CD4-positive, alpha-beta memory T cell (primary cell): ENCODE measurements around the gene NAA15. TPM values are rescaled to one million over a fixed set of nuclear protein-coding genes. Genes with fewer than 3 reads are reported as not detected.
A peak's percentile ranks its signal among the peaks of the same experiment; 100 is the strongest.

Experiments
- CTCF ChIA-PET: fragments of 350-600 bp; sonication (Branson Sonifier 250); formaldehyde crosslinking; loops from one replicate; lab custom pipeline; 2021; ENCODE audit warnings: inconsistent platforms; ENCODE audit not compliant: partially characterized antibody; lab: Charles Lee
- POLR2A ChIA-PET: fragments of 350-600 bp; sonication (Branson Sonifier 250); formaldehyde crosslinking; loops from one replicate; lab custom pipeline; 2021; ENCODE audit not compliant: partially characterized antibody; lab: Charles Lee
- DNase-seq, 5 donors: peaks; one replicate each; pipeline versions ENCODE4 v3.0.0 to v3.0.0-alpha.2; 2020 to 2022; ENCODE audit warnings: mixed read lengths in 1 of 5
- H3K27ac ChIP-seq: one replicate; pipeline ENCODE4 v1.7.0; 2013; ENCODE audit warnings: low read depth, low read length
- H3K27me3 ChIP-seq: 2 replicates; pipeline ENCODE4 v1.7.0; 2013; ENCODE audit warnings: mild to moderate bottlenecking, low read length, moderate library complexity; ENCODE audit not compliant: insufficient read depth
- H3K36me3 ChIP-seq: 2 replicates; pipeline ENCODE4 v1.7.0; 2013; ENCODE audit warnings: mild to moderate bottlenecking, low read length, moderate library complexity; ENCODE audit not compliant: insufficient read depth
- H3K4me1 ChIP-seq: 2 replicates; pipeline ENCODE4 v1.7.0; 2013; ENCODE audit warnings: mild to moderate bottlenecking, low read length, moderate library complexity; ENCODE audit not compliant: insufficient read depth
- H3K4me3 ChIP-seq, 2 donors: one replicate each; pipeline ENCODE4 v1.7.0; 2013; ENCODE audit warnings: low read length in 2 of 2, mild to moderate bottlenecking in 1 of 2
- H3K9me3 ChIP-seq, 2 donors: one replicate each; pipeline ENCODE4 v1.7.0; 2013; ENCODE audit warnings: low read length in 2 of 2, control low read depth in 1 of 2; ENCODE audit not compliant: control insufficient read depth in 1 of 2
- H3K27ac Mint-ChIP-seq, 7 donors: one replicate each; pipeline ENCODE4 v1.8.0; 2020 to 2021; ENCODE audit warnings: mixed read lengths in 7 of 7, mild to moderate bottlenecking in 6 of 7, inconsistent platforms in 3 of 7, moderate library complexity in 3 of 7
- H3K27me3 Mint-ChIP-seq, 2 donors: one replicate each; pipeline ENCODE4 v1.8.0; 2020 to 2021; ENCODE audit warnings: mixed read lengths in 2 of 2
- H3K36me3 Mint-ChIP-seq, 2 donors: one replicate each; pipeline ENCODE4 v1.8.0; 2020 to 2021; ENCODE audit warnings: mixed read lengths in 2 of 2, inconsistent platforms in 1 of 2, mild to moderate bottlenecking in 1 of 2
- H3K4me1 Mint-ChIP-seq, 4 donors: one replicate each; pipeline ENCODE4 v1.8.0; 2020 to 2021; ENCODE audit warnings: mixed read lengths in 4 of 4, mild to moderate bottlenecking in 1 of 4
- H3K4me3 Mint-ChIP-seq, 8 donors: one replicate each; pipeline ENCODE4 v1.8.0; 2020 to 2021; ENCODE audit warnings: mixed read lengths in 8 of 8, mild to moderate bottlenecking in 7 of 8, moderate library complexity in 6 of 8, inconsistent platforms in 3 of 8
- H3K9me3 Mint-ChIP-seq, 8 donors: one replicate each; pipeline ENCODE4 v1.8.0; 2020 to 2021; ENCODE audit warnings: mixed read lengths in 8 of 8, mild to moderate bottlenecking in 5 of 8, inconsistent platforms in 3 of 8, moderate library complexity in 1 of 8
- intact Hi-C: fragments of 100-400 bp; cut with micrococcal nuclease; formaldehyde crosslinking; loops from one replicate; pipeline ENCODE4 v1.15.1; 2023
- polyA plus RNA-seq, 2 donors: library from polyadenylated mRNA; unstranded; fragments of 300-500 nt; fragmentation: Illumina TruSeq; gene quantifications; one replicate each; pipeline ENCODE4 v1.2.3, GENCODE V29; 2021
- total RNA-seq, 2 experiments: library from RNA; stranded (reverse); gene quantifications; one replicate each; pipeline ENCODE4 v1.2.3, GENCODE V29; 2021

The NAA15 gene
- total and polyA plus RNA-seq, 4 experiments from 2014 or later = 18.6 to 47.7 (median 46.2) TPM

DNA sequence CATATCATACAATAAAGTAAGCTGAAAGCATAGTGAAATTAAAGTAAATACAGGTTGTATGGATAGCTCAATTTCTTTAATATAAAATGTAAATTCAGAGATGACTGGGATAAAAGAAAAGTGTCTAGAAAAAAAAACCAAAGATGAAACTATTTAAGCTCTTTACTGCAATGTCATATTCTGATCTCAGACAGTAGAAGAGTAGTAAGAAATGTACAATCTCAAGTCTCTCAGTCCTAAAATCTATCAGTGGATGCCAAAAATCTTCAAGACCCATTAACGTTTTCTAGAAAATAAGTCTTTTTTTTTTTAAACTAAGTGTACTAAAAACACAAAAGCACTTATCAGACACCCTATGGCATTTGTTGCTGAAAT is 35.1 kb upstream of the NAA15 start:
- intact Hi-C loops = loop anchor here (1.0 to 5.0 kb wide), 2 partner anchors 29 to 39 kb away; no protein-coding TSS in a partner anchor
- peak overlapping the region; percentile 79 to 91 (median 86) for H3K4me3 Mint-ChIP-seq
- Histone ChIP-seq H3K27me3 (no peaks in the 10 kb centered on the region), H3K36me3 (no peaks in the 10 kb centered on the region), H3K27ac (peak overlapping the region; percentile 47), H3K9me3 (no peaks in the 10 kb centered on the region), H3K4me1 (peaks cover 19% of the 10 kb centered on the region), H3K4me3 (peak overlapping the region; percentile 34 to 38)
- ChIA-PET POLR2A (interaction anchor here (0.6 to 2.9 kb wide), 12 partner anchors 11 to 235 kb away, joined by 3 to 17 read pairs (median 4); partner anchors contain the start of gene NAA15), CTCF (interaction anchor here (0.6 to 4.0 kb wide), 8 partner anchors 9 to 236 kb away, joined by 3 to 30 read pairs (median 4); partner anchors contain the start of gene NAA15)
- peaks cover 0 to 3% of the 10 kb centered on the region in 2 donors for H3K27me3 Mint-ChIP-seq
- H3K9me3 Mint-ChIP-seq = no peaks in the 10 kb centered on the region
- no peak for DNase-seq
- H3K27ac Mint-ChIP-seq = peak overlapping the region; percentile 74 to 94 (median 87)
- H3K36me3 Mint-ChIP-seq = no peaks in the 10 kb centered on the region
- H3K4me1 Mint-ChIP-seq = peaks cover 12 to 17% (median 15%) of the 10 kb centered on the region in 4 donors

DNA sequence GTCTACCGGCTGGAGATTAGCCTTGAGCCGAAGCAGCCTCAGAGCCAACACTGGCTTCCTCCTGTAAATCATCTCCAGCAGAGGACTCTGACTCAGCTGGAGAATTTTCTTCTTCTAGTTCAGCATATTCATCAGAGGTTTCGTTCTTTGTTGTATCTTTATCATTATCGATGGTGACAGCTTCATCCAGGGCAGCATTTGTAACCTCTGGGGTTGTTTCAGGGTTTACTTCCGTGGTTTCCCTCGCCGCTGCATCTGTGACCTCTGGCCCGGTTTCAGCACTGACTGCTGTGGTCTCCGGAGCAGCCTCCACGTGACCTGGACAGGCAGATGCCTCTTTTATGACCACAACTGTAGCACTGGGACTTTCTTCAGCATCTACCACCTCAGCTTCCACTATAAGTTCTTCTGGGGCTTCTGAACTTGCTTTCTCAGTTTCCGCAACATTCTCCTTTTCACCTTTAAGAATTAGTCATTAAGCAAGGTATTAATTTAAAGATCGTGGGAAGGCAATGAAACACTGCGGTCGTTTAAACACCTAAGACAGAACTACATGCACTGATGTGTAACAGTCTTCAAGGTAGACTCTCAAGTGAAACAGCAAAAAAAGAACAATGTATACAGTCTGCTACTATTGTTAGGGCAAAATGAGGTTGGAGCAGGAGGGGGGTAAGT is 34.6 kb upstream of the NAA15 start:
- DNase-seq = peak; percentile 61 to 86 (median 73)
- H3K36me3 Mint-ChIP-seq = no peaks in the 10 kb centered on the region
- POLR2A ChIA-PET = interaction anchor here (0.6 to 2.9 kb wide), 11 partner anchors 11 to 236 kb away, joined by 3 to 17 read pairs (median 4); partner anchors contain the start of gene NAA15
- peaks cover 12 to 17% (median 15%) of the 10 kb centered on the region in 4 donors for H3K4me1 Mint-ChIP-seq
- intact Hi-C loops = loop anchor here (1.0 to 5.0 kb wide), 2 partner anchors 29 to 39 kb away; no protein-coding TSS in a partner anchor
- Histone ChIP-seq H3K4me3 (peak overlapping the region; percentile 34 to 38), H3K36me3 (no peaks in the 10 kb centered on the region), H3K9me3 (no peaks in the 10 kb centered on the region), H3K27ac (peak overlapping the region; percentile 47), H3K4me1 (peaks cover 19% of the 10 kb centered on the region), H3K27me3 (no peaks in the 10 kb centered on the region)
- peak overlapping the region; percentile 74 to 94 (median 87) for H3K27ac Mint-ChIP-seq
- CTCF ChIA-PET = interaction anchor here (0.9 to 4.0 kb wide), 8 partner anchors 8 to 236 kb away, joined by 3 to 30 read pairs (median 4); partner anchors contain the start of gene NAA15
- H3K27me3 Mint-ChIP-seq = peaks cover 0 to 2% of the 10 kb centered on the region in 2 donors
- H3K4me3 Mint-ChIP-seq = peak overlapping the region; percentile 79 to 91 (median 86)
- H3K9me3 Mint-ChIP-seq = no peaks in the 10 kb centered on the region

DNA sequence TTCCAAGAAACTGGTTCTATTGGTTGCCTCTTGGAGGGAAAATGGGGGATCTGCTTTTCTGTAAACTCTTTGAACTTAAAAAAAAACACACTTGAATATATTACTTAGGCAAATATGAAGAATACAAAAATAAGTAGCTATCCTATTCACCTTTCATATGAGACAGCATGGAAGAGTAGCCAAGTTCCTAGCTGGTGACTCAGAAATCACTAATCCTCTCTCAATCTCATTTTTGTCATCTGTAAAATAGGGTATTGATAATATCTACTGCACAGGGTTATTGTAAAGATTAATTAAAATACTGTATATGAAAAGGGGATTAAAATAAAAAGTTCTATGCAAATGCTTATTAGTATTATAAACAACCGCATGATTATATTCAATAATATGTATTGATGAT is 34.0 kb upstream of the NAA15 start:
- Mint-ChIP-seq H3K36me3 (no peaks in the 10 kb centered on the region), H3K27me3 (peaks cover 0 to 2% of the 10 kb centered on the region in 2 donors), H3K4me1 (peaks cover 12 to 17% (median 15%) of the 10 kb centered on the region in 4 donors), H3K27ac (peak overlapping the region in 6 of 7 donors; percentile 74 to 94 (median 88)), H3K4me3 (peak overlapping the region in 7 of 8 donors; percentile 83 to 91 (median 87)), H3K9me3 (no peaks in the 10 kb centered on the region)
- Histone ChIP-seq H3K4me3 (peak overlapping the region in 1 of 2 donors; percentile 38), H3K4me1 (peaks cover 19% of the 10 kb centered on the region), H3K27me3 (no peaks in the 10 kb centered on the region), H3K36me3 (no peaks in the 10 kb centered on the region), H3K9me3 (no peaks in the 10 kb centered on the region), H3K27ac (peak overlapping the region; percentile 47)
- intact Hi-C loops = loop anchor here (5.0 kb wide), 1 partner anchor 40 kb away; no protein-coding TSS in a partner anchor
- ChIA-PET POLR2A (interaction anchor here (1.3 to 2.9 kb wide), 5 partner anchors 14 to 33 kb away, joined by 3 to 17 read pairs (median 6); partner anchors contain the start of gene NAA15), CTCF (interaction anchor here (1.2 to 4.0 kb wide), 4 partner anchors 9 to 237 kb away, joined by 3 to 30 read pairs (median 4); partner anchors contain the start of gene NAA15)
- no peak for DNase-seq

DNA sequence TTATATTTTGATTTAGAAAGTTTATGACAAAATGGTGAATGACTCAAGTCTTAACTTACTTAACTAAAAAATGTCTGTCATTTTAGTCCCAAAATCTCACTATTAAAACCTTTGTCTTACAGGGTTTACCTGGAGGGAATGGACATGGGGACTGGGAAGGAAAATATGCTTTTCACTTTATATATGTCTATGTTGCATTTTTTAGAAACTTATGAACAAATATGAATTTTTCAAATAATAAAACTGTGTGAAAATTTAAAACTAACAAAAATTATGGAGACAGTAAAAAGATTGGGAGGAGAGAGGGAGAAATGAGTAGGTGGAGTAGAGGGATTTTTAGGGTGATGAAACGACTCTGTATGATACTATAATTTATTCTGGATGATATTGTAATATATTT is 27.5 kb upstream of the NAA15 start:
- intact Hi-C loops = no loop called here

DNA sequence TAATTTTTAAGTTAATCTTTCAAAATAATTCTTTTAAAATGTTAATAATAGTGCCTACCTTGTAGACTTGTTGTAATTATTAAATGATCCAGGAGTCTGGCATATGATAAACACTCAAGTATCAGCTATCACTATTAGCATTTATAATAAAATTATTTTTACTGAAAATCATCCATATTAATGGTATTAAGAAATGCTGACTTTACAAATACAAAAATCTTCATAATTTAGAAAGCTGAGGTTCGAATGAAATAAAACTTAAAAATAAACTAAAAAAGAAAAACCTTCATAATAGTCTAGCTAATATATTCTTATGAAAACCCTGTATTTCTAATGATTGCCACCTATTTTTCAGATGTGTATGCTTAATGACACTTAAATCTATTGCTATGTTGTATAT is 26.5 kb upstream of the NAA15 start:
- H3K9me3 Mint-ChIP-seq = peaks cover 0 to 4% (median 0%) of the 10 kb centered on the region in 8 donors
- DNase-seq = no peak
- peaks cover 7 to 12% (median 10%) of the 10 kb centered on the region in 4 donors for H3K4me1 Mint-ChIP-seq
- intact Hi-C loops = no loop called here
- H3K27me3 ChIP-seq = peaks cover 17% of the 10 kb centered on the region
- H3K4me3 Mint-ChIP-seq = no peak overlapping the region
- no peak overlapping the region for H3K27ac ChIP-seq
- H3K36me3 ChIP-seq = no peaks in the 10 kb centered on the region
- peaks cover 14% of the 10 kb centered on the region for H3K4me1 ChIP-seq
- no peak overlapping the region for H3K27ac Mint-ChIP-seq
- H3K36me3 Mint-ChIP-seq = no peaks in the 10 kb centered on the region
- no peaks in the 10 kb centered on the region for H3K9me3 ChIP-seq
- H3K27me3 Mint-ChIP-seq = peaks cover 21 to 30% of the 10 kb centered on the region in 2 donors
- ChIA-PET CTCF (interaction anchor here (1.0 to 2.1 kb wide), 2 partner anchors 9 to 21 kb away, joined by 3 to 9 read pairs; no protein-coding TSS in a partner anchor), POLR2A (no interaction called here)
- H3K4me3 ChIP-seq = no peak overlapping the region

More for the DNA sequence above, 27.5 kb upstream of the NAA15 start:
- Histone ChIP-seq H3K4me3 (no peak overlapping the region), H3K4me1 (peaks cover 5% of the 10 kb centered on the region), H3K36me3 (no peaks in the 10 kb centered on the region), H3K27me3 (peaks cover 9% of the 10 kb centered on the region), H3K27ac (no peak overlapping the region), H3K9me3 (no peaks in the 10 kb centered on the region)
- Mint-ChIP-seq H3K36me3 (no peaks in the 10 kb centered on the region), H3K9me3 (peaks cover 0 to 3% (median 0%) of the 10 kb centered on the region in 8 donors), H3K27me3 (peaks cover 16 to 21% of the 10 kb centered on the region in 2 donors), H3K4me1 (peaks cover 2% of the 10 kb centered on the region in 4 donors), H3K4me3 (no peak overlapping the region), H3K27ac (no peak overlapping the region)
- DNase-seq = no peak
- ChIA-PET CTCF (no interaction called here), POLR2A (no interaction called here)

DNA sequence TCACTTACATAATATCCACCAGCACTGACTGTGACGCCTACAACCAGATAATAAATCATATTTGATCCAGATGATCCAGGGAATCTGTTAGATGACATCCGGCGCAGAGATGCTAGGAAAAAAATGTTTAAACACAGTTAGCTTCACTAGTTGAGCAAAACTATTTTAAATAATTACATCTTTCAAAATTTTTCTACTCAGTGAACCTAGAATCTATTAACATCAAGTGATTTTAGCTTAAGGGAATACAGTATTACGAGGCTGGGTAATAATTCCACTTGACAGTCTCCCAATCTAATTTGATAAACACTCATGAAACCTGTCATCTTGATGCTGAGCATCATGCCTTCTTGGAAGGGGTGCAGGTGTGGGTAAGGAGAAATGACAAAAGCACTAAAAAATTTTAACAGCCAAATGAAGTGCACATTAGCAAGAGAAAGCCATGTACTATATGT is 26.0 kb upstream of the NAA15 start:
- intact Hi-C loops = no loop called here
- peaks cover 7 to 17% (median 12%) of the 10 kb centered on the region in 4 donors for H3K4me1 Mint-ChIP-seq
- H3K27me3 ChIP-seq = peaks cover 22% of the 10 kb centered on the region
- H3K9me3 ChIP-seq = no peaks in the 10 kb centered on the region
- H3K9me3 Mint-ChIP-seq = peaks cover 0 to 4% (median 0%) of the 10 kb centered on the region in 8 donors
- ChIA-PET POLR2A (no interaction called here), CTCF (interaction anchor here (1.0 to 2.1 kb wide), 2 partner anchors 9 to 21 kb away, joined by 3 to 9 read pairs; no protein-coding TSS in a partner anchor)
- H3K4me3 ChIP-seq = no peak overlapping the region
- H3K27ac ChIP-seq = no peak overlapping the region
- no peaks in the 10 kb centered on the region for H3K36me3 ChIP-seq
- peaks cover 26 to 34% of the 10 kb centered on the region in 2 donors for H3K27me3 Mint-ChIP-seq
- DNase-seq = no peak
- H3K36me3 Mint-ChIP-seq = no peaks in the 10 kb centered on the region
- peaks cover 17% of the 10 kb centered on the region for H3K4me1 ChIP-seq
- no peak overlapping the region for H3K27ac Mint-ChIP-seq
- no peak overlapping the region for H3K4me3 Mint-ChIP-seq
